MM.1S (cell line): ENCODE results near the gene IDH2.
A peak's percentile ranks its signal among the peaks of the same experiment; 100 is the strongest.

Source experiments
- DNase-seq: peaks from one replicate; pipeline ENCODE4 v3.0.0-alpha.2; 2015
- H2AFZ ChIP-seq: fragments of 300-600 bp; sonication (generic); 2 replicates; pipeline ENCODE4 v1.6.0; 2016; ENCODE audit warnings: antibody characterized with exemption, low read length
- H3F3A ChIP-seq: fragments of 300-600 bp; sonication (generic); 2 replicates; pipeline ENCODE4 v1.6.1; 2016; ENCODE audit warnings: mild to moderate bottlenecking, antibody characterized with exemption, low read length, moderate library complexity, mixed read lengths; ENCODE audit not compliant: insufficient read depth
- H3K27ac ChIP-seq: fragments of 300-600 bp; sonication (generic); 2 replicates; pipeline ENCODE4 v1.5.1; 2016; ENCODE audit warnings: mild to moderate bottlenecking, low read length
- H3K27me3 ChIP-seq: fragments of 300-600 bp; sonication (generic); replicated peaks from 2 replicates; pipeline ENCODE4 v1.6.0; 2016; ENCODE audit warnings: low read length; ENCODE audit not compliant: insufficient read depth
- H3K36me3 ChIP-seq: fragments of 300-600 bp; sonication (generic); replicated peaks from 2 replicates; pipeline ENCODE4 v1.6.1; 2016; ENCODE audit warnings: mild to moderate bottlenecking, low read length, mixed read lengths; ENCODE audit not compliant: insufficient read depth
- H3K4me1 ChIP-seq: fragments of 300-600 bp; sonication (generic); 2 replicates; pipeline ENCODE4 v1.6.1; 2016; ENCODE audit warnings: low read length, mixed read lengths
- H3K4me2 ChIP-seq: fragments of 300-600 bp; sonication (generic); 2 replicates; pipeline ENCODE4 v1.6.0; 2016; ENCODE audit warnings: low read depth, low read length
- H3K4me3 ChIP-seq: fragments of 300-600 bp; sonication (generic); 2 replicates; pipeline ENCODE4 v1.5.1; 2016; ENCODE audit warnings: low read length, mixed read lengths
- H3K79me2 ChIP-seq: fragments of 300-600 bp; sonication (generic); 2 replicates; pipeline ENCODE4 v1.6.1; 2016; ENCODE audit warnings: mixed run types, low read length, mixed read lengths
- H3K9ac ChIP-seq: fragments of 300-600 bp; sonication (generic); 2 replicates; pipeline ENCODE4 v1.6.1; 2016; ENCODE audit warnings: low read length, mixed read lengths
- H3K9me2 ChIP-seq: fragments of 300-600 bp; sonication (generic); replicated peaks from 2 replicates; pipeline ENCODE4 v1.6.1; 2016; ENCODE audit warnings: mild to moderate bottlenecking, low read length, mixed read lengths; ENCODE audit not compliant: insufficient read depth
- H3K9me3 ChIP-seq: fragments of 300-600 bp; sonication (generic); replicated peaks from 2 replicates; pipeline ENCODE4 v1.6.1; 2016; ENCODE audit warnings: mild to moderate bottlenecking, low read length, mixed read lengths; ENCODE audit not compliant: insufficient read depth
- H4K20me1 ChIP-seq: fragments of 300-600 bp; sonication (generic); 2 replicates; pipeline ENCODE4 v1.6.1; 2016; ENCODE audit warnings: mild to moderate bottlenecking, low read length, moderate library complexity, mixed read lengths; ENCODE audit not compliant: insufficient read depth
- CTCF ChIP-seq: fragments of 300-600 bp; sonication (generic); IDR thresholded peaks from 2 replicates; pipeline ENCODE4 v1.5.1; 2016; ENCODE audit warnings: antibody characterized with exemption, low read length, mixed read lengths
- EZH2 ChIP-seq: fragments of 300-600 bp; sonication (generic); optimal IDR thresholded peaks from 2 replicates; pipeline ENCODE3; 2017; ENCODE audit warnings: low read depth, mild to moderate bottlenecking, antibody characterized with exemption, low read length, mixed read lengths
- EZH2phosphoT487 ChIP-seq: fragments of 300-600 bp; sonication (generic); IDR thresholded peaks from 2 replicates; pipeline ENCODE4 v1.6.1; 2018; ENCODE audit warnings: antibody characterized with exemption, low read length

Gene IDH2

GRCh38 chr15:90099072-90099867, 3.0 kb downstream of the IDH2 start:
- H3K4me2 ChIP-seq, result peak overlapping the region; percentile 100
- no peaks in the 10 kb centered on the region for H3K27me3 ChIP-seq
- peaks cover 48% of the 10 kb centered on the region for H3K79me2 ChIP-seq
- TF ChIP-seq EZH2phosphoT487 (no peak), EZH2 (no peak), CTCF (no peak; the same call in 1 of the 2 replicates)
- no peaks in the 10 kb centered on the region for H3K36me3 ChIP-seq
- no peaks in the 10 kb centered on the region for H3K9me2 ChIP-seq
- peak overlapping the region; percentile 97 for H3K27ac ChIP-seq
- H3K4me3 ChIP-seq, result peak overlapping the region; percentile 87
- peaks cover 69% of the 10 kb centered on the region for H3K4me1 ChIP-seq
- peak; percentile 91 for DNase-seq
- H3F3A ChIP-seq, result peaks cover 76% of the 10 kb centered on the region
- H4K20me1 ChIP-seq, result no peaks in the 10 kb centered on the region
- H3K9ac ChIP-seq, result peak overlapping the region; percentile 99
- no peak overlapping the region for H2AFZ ChIP-seq
- H3K9me3 ChIP-seq, result no peaks in the 10 kb centered on the region

GRCh38 chr15:90097475-90097874, 4.8 kb downstream of the IDH2 start:
- H2AFZ ChIP-seq, result no peak overlapping the region
- H3K9me2 ChIP-seq, result no peaks in the 10 kb centered on the region
- no peaks in the 10 kb centered on the region for H3K27me3 ChIP-seq
- H3K36me3 ChIP-seq, result no peaks in the 10 kb centered on the region
- no peaks in the 10 kb centered on the region for H4K20me1 ChIP-seq
- peak overlapping the region; percentile 99 for H3K9ac ChIP-seq
- peak overlapping the region; percentile 97 for H3K27ac ChIP-seq
- H3K9me3 ChIP-seq, result no peaks in the 10 kb centered on the region
- H3F3A ChIP-seq, result peaks cover 73% of the 10 kb centered on the region
- peak overlapping the region; percentile 100 for H3K4me2 ChIP-seq
- peak overlapping the region; percentile 29; the same call in 1 of the 2 replicates for H3K4me3 ChIP-seq
- TF ChIP-seq CTCF (no peak), EZH2 (no peak), EZH2phosphoT487 (no peak)
- peaks cover 70% of the 10 kb centered on the region for H3K4me1 ChIP-seq
- peaks cover 56% of the 10 kb centered on the region for H3K79me2 ChIP-seq
- peak; percentile 96 for DNase-seq

GRCh38 chr15:90095521-90095959, 6.7 kb downstream of the IDH2 start:
- Histone ChIP-seq H3F3A (peaks cover 57% of the 10 kb centered on the region), H2AFZ (no peak overlapping the region), H3K27ac (peak overlapping the region; percentile 97), H3K9me2 (no peaks in the 10 kb centered on the region), H4K20me1 (no peaks in the 10 kb centered on the region), H3K9me3 (no peaks in the 10 kb centered on the region), H3K4me2 (peak overlapping the region; percentile 55), H3K4me3 (no peak overlapping the region; the same call in 1 of the 2 replicates), H3K4me1 (peaks cover 62% of the 10 kb centered on the region), H3K36me3 (no peaks in the 10 kb centered on the region), H3K79me2 (peaks cover 56% of the 10 kb centered on the region), H3K27me3 (no peaks in the 10 kb centered on the region), H3K9ac (peak overlapping the region; percentile 99)
- peak; percentile 96 for DNase-seq
- TF ChIP-seq EZH2 (no peak), CTCF (no peak), EZH2phosphoT487 (no peak)
